Islet of Langerhans (tissue), 1 donor: ENCODE measurements around the gene GNG7.
"Not testable (repeated sequence)": the region's sequence is repeated elsewhere in the genome, so short reads cannot be mapped to it uniquely, and the experiment has no call there.

Experiments used
- FAIRE-seq: peaks from one replicate; lab custom pipeline; 2011; peaks lifted over from hg19 to GRCh38; lab: Jason Lieb, UNC

Gene GNG7

DNA sequence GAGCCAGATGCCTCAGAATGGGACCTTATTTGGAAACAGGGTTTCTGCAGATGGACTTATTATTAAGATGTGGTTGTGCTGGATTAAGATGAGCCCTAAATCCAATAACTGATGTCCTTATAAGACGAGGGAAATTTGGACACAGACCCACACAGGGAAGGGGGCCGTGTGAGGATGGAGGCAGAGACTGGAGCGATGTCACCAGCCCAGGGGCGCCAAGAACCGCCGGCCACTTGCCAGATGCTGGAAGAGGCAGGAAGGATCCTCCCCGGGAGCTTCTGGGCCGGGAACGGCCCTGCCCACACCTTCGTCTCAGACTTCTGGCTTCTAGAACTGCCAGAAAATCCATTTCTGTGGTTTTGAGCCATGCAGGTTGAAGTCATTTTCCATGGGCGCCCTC lies 26.6 kb downstream of the GNG7 start:
- FAIRE-seq: no peak

DNA sequence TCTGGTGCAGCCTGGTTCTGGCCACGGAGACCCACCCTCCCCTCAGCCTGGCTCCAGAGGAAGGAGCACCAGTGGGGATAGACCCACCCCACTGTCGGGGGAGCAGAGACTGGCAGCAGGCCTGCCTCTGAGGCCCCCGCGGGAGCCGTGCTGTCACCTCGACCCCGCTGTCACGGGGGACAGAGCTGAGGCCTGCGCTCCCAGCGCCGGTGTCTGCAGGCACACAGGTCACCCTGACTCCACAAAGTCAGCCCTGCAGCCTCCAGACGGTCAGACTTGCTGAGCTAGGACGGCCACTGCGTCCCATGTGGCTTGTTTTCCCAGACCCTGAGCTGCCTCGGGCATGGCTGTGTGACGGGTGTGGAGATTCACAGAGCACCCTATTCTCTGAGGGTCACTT lies 32.3 kb downstream of the GNG7 start:
- FAIRE-seq: no peak

DNA sequence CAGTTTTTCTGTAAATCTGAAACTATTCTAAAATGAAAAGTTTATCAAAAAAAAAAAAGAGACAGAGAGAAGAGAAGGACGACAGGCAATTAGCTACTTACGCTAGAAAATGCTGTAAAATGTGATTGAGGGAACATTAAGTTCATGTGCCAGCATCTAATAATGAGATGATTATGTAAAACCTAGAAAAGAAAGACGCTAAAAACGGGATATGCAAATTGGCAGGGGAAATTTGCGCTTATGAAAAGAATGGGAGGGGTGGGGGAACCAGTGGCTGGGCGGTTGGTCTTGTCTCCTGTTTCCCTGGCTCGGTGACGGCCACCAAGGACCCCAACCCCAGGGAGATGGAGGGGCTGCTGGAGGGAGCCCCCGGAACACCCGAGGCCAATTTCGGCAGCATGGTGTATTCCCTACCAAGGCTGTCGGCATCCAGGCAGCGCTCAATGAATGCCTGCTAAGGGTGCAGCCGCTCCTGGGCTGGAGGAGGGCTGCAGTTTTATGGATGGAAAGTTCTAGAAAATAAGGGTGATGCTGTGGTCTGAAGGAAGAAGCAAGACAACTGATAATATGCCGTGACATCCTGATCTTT lies 34.2 kb downstream of the GNG7 start:
- no peak for FAIRE-seq

DNA sequence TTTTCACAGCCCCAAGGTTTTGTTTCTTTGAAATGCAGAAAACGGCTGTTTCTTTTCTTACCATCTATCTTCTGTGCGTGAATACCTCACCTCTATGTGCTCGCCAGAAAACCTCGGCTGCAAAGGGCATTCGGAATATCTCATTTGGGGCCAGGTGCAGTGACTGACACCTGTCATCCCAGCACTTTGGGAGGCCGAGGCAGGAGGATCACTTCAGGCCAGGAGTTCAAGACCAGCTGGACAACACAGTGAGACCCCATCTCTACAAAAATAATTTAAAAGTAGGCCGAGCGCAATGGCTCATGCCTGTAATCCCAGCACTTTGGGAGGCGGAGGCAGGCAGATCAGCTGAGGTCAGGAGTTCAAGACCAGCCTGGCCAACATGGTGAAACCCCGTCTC lies 35.1 kb downstream of the GNG7 start:
- not testable (repeated sequence) for FAIRE-seq

DNA sequence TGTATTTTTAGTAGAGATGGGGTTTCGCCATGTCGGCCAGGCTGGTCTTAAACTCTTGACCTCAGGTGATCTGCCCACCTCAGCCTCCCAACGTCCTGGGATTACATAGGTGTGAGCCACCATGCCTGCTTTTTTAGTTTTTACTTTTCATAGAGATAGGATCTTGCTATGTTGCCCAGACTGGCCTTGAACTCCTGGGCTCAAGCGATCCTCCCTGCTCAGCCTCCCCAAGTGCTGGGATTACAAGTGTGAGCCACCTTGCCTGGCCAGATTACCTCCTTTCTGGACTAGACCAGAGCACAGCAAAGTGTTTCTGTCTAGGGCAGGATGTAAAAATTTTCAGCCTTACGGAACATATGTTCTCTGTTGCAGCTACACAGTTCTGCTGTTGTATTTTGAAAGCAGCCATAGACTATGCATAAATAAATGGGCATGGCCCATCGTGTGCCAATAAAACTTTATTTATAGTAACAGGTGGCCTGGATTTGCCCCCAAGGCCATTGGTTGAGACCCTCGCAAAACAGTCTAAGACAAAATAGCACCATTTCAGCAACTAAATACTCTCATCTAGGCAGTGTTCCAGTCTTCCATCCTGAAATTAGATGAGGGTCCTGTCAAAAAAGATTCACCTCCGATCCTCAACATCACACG lies 36.0 kb downstream of the GNG7 start:
- no peak for FAIRE-seq

DNA sequence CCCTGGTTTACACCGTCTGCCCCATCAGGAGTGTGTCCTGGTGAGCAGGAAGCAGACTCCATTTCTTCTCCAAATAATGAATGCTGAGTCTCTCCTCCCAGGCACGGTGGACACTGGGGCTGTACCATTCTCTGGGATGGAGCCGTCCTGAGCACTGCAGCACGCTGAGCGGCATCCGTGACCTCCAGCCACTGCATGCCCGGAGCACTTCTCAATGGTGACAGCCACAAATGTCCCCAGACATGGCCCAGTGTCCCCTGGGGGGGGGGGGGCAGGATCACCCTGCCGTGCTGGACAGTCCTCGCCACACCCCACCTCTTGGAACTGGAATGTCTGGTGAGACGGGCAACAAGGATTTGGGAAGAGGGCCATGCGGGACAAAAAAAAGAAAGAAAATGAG lies 37.4 kb downstream of the GNG7 start:
- no peak for FAIRE-seq

DNA sequence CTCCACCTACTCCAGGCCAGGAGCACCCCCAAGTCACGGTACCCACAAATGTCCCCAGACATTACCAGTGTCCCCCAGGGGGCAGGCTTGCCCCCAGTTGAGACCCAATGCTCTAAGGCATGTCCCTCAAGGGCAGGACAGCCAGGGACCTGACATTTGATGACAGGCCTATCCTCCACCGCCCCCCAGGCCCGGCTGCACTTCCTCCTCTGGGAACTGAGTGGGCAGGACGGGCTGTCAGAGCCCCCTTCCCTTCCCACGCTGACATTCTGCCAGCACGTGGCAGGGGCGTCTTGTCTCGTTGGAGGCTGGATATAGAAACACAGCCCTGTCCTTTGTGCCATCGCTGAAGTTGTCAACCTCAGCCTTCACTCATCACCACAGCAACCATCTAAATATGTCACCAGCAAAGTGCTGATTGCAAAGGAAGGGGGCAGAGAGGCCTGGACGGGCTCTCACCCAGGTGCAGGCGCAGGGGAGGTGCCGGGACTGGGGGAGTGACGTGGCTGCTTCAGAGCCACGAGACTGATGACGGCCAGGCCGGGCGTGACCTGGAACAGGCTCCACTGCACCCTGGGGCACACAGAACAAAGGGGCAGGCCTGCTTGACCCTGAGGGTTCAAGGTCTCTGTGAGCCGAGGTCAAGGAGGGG lies 38.4 kb downstream of the GNG7 start:
- no peak for FAIRE-seq

DNA sequence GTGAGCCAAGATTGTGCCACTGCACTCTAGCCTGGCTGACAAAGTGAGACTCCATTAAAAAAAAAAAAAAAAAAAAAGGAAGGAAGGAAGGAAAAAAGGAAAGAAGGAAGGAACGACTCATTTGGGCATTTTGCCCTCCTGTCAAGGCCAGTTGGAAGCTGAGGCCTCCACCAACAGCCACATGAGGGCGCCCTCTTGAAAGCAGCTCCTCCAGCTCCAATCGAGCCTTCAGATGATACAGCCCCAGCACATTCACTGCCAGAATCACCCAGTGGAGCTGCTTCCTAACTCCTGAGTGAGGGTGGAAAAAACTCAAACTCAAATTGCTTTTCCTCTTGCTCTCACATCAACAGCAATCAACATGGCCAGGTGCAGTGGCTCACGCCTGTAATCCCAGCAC lies 40.9 kb downstream of the GNG7 start:
- no peak for FAIRE-seq

DNA sequence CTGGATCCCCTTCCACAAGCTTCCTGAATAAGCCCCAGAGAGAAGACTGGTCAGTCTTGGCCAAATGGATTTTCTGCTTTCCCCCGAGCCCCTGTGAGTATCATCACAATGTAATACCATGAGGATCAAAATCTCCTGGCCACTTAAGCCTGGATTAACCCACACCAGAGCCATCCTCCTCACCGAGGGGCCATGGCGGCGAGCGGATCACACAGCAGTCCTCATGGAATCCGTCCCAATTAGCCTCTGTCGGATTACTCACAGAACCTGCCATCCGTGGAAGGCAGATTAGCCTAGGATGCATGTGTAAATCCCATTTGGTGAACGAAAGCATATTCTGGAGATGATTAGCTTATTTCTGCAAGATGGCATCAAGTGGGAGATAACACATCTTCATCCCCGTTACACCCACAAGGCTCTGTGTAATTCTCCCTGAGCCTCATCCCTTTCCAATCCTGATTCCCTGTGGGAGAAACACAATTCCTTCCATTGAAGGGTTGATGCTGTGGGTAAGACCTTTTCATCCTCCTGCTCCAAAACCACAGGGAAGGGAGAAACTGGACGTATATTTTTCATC lies 42.5 kb downstream of the GNG7 start:
- FAIRE-seq: no peak

DNA sequence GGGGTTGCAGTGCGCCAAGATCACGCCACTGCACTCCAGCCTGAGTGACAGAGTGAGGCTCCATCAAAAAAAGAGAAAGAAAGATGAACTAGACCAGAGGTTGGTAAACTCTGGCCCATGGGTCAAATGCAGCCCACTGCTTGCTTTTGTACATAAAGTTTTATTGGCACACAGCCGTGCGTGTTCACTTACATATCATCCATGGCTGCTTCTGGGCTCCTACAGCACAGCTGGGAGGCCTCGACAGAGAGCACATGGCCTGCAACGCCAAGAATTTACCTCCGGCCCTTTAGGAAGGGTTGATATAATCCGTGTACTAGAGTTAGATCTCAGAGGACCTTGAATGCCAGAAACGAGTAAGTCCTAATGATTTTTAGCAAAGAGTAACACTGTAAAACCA lies 46.0 kb downstream of the GNG7 start:
- no peak for FAIRE-seq

DNA sequence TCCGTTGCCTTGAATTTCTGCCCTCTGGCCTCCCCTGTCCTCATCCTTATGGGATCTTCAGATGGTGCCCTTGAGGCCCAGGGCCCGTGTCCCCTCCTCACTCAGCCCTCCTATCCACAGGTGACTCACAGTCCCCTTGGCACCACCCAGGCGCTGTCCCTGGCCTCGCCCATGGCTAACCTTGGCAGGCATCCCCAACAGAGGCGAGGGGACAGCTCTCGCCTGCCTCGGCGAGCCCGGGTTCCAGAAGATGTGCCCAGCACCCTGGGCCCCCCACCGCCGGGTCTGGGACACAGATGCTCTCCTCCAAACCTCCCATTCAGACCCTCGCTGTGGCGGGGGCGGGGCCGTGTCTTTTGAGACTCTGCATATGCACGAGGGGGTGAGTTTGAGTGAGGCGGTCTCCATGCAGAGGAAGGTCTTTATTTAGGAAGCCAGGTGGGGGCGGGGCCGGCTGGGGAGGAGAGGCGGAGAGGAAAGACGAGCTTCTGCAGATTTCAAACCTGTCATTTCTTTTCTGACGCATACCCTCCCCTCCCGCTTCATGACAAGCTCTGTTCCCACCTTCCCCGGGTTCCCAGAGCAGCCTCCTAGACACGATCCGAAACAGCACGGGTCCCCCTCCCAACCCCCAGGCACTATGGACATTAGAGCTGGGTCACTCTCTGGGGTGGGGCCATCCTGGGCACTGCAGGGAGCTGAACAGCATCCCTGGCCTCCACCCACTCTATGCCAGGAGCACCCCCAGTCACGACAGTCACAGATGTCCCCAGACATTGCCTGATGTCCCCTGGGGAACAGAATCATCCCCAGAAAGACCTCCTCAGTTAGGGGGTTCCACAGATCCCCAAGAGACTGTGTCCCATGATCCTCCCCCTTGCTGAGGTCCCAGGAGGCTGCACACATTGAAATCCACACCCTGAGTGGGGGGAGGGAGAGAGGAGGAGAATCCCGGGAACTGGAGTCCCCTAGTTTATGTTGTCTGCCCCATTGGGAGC lies 48.5 kb downstream of the GNG7 start:
- no peak for FAIRE-seq

DNA sequence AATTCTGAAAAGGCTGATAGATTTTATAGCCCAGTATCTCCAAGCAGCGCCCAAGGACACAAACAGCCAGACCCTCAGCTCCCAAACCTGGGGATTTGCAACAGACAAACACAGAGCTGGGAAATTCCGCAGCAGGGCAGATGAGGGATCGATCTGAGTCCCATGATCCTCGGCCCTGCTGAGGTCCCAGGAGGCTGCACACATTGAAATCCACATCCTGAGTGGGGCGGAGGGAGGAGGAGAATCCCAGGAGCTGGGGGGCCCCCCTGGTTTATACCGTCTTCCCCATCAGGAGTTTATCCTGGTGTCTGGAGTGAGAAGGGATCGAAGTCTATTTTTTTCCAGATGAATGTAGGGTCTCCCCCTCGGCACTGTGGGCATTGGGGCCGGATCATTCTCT lies 49.3 kb downstream of the GNG7 start:
- FAIRE-seq: no peak

DNA sequence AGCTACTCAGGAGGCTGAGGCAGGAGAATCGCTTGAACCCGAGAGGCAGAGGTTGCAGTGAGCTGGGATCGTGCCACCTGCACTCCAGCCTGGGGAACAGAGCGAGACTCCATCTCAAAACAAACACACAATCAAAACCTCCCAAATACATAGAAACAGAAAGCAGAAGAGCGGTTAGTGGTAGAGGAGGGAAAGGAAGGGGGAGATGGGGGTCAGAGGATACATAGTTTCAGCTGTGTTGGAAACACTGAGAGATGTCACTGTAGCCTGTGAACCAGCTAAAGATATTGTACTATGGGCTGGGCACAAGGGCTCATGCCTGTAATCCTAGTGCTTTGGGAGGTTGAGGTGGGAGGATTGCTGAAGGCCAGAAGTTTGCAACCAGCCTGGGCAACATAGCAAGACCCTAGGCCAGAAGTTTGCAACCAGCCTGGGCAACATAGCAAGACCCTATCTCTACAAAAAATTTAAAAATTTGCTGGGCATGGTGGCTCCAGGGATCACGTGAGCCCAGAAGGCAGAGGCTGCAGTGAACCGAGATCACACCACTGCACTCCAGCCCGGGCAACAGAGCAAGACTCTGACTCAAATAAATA lies 49.9 kb downstream of the GNG7 start:
- no peak for FAIRE-seq

DNA sequence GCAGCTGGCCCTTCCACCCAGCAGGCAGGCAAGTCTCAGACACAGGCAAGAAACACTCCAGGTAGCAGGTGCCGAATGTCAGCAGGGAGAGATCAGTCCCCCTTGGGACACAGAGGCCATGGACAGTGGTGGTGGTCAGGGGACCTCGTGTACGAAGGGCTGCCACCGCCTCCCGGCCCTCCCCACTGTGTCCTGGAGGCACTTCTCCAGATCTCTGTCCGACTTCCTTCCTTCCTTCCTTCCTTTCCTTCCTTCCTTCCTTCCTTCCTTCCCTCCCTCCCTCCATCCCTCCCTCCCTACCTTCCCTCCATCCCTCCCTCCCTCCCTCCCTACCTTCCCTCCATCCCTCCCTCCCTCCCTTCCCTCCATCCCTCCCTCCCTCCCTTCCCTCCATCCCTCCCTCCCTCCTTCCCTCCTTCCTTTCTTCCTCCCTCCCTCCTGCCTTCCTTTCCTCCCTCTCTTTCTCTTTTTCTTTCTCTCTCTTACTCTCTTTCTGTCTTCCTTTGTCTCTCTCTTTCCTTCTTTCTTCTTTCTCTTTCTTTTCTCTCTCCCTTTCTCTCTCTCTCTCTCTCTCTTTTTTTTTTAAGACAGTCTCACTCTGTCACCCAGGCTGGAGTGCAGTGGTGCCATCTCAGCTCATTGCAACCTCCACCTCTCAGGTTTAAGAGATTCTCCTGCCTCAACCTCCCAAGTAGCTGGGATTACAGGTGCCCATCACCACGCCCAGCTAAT lies 51.3 kb downstream of the GNG7 start:
- not testable (repeated sequence) for FAIRE-seq

DNA sequence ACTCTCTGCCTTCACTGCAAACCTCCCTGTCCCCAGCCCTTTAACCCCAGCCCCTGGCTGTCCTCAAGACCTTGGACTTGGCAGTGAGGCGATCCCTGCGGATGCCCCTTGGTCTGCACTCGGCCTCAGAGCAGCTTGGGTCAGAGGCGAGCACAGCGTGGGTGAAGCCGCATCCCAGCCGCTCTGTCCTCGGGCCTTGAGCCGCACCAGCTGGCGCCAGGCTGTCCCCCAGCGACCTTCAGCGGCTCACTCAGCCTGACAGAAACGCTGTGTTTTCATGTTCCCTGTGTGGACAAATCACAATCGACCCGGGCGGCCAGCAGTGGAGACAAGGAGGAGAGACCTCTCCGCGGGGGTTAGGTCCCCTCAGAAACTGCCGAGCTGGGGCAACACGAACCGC lies 52.0 kb downstream of the GNG7 start:
- no peak for FAIRE-seq

DNA sequence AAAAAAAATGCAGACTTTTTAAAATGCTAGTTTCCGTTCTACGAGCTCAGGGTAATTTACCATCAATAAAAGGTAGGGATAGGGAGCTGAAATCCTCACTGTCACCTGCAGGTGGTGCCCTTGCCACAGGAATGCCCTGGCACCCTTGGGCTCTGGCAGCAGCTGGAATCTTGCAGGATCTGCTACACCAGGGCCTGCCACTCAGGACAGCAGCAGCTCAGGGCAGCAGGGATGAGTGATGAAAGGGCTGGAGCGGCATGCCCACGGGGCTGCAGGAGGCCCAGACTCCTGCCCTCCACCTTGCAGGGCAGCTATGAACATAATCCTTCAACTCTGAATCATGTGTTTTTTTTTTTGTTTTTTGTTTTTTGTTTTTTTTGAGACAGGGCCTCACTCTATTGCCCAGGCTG lies 54.0 kb downstream of the GNG7 start:
- FAIRE-seq: peak; percentile 47

DNA sequence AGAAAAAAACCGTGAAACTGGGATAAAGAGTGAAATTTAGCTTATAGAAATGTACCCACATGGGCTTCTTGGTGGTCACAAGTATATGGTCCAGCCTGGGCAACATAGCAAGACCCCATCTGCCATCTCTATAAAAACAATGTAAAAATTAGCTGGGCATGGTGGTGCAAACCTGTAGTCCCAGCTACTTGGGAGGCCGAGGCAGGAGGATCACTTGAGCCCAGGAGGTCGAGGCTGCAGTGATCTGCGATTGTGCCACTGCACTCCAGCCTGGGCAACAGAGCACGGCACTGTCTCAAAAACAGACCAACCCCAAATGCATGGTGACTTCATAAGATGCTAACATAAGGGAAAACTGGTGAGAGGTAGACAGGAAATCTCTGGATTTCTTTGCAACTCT lies 54.4 kb downstream of the GNG7 start:
- FAIRE-seq: no peak

DNA sequence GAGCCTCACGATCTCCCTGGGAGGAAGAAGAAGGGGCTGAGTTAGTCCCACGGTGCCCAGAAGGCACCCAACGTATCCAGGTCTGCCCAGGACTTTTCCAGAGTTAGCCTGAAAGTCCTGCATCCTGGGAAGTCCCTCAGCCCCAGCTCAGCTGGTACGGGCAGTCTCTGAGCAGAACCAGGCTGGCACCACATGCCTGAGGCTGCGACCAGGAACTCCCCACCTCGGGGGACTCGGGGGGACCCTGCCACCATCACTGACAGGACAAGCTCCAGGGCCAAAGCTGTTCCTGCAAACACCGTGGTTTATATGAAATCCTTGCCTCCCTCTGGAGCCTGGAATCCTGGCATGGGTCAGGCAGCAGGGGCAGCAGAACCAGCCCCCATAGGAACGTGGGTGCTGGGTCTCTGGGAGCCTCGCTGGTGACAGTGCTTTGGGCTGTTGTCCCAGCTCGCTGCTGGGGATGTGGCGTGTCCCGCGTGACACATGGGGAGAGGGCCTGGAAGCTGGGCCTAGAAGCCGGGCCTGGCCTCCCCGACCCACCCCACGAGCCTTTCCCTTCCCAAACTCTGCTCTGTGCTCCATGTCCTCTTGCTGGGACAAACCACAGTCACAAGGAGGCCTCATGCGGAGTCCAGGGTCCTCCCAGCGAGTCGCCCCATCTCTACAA lies 55.5 kb downstream of the GNG7 start:
- FAIRE-seq: no peak

DNA sequence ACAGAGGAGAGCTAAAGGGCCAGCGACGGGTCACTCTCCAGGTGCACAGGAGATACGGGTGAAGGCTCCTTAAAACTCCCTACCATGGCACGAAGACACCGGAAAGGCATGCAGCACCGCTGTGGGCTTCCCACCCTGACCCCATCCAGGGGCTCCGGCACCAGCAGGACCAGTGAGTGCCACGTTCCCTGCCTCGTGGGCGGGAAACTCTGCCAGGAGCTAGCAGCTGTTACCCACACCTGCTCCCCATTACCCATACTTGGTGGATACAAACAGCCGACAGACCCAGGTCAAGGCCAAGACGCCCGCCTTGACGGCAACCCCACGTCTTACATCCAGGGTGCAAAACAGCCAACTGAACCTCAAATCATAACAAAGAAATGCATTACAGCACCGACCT lies 56.7 kb downstream of the GNG7 start:
- FAIRE-seq: no peak

DNA sequence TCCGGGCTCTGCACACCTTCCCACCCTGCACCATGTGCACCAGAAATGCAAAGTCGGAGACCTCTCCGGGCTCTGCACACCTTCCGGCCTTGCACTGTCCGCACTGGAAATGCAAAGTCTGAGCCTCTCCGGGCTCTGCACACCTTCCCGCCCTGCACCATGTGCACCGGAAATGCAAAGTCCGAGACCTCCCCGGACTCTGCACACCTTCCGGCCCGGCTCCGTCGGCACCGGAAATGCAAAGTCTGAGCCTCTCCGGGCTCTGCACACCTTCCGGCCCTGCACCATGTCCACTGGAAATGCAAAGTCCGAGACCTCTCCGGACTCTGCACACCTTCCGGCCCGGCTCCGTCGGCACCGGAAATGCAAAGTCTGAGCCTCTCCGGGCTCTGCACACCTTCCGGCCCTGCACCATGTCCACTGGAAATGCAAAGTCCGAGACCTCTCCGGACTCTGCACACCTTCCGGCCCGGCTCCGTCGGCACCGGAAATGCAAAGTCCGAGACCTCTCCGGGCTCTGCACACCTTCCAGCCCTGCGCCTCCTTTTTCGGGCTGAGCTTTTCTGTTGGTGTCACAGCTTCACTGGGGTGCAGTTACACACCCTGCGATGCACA lies 59.3 kb downstream of the GNG7 start:
- not testable (repeated sequence) for FAIRE-seq
